ENCODE measurements around the gene VPS26C. TPM values are rescaled to one million over a fixed set of nuclear protein-coding genes. Genes with fewer than 3 reads are reported as not detected.
A peak's percentile ranks its signal among the peaks of the same experiment; 100 is the strongest.

Gene VPS26C
- total and polyA plus RNA-seq, 10 of the 15 experiments (the other 5 are each of a cell fraction or from before 2014, with no cell fraction given): 32.5 to 65.1 (median 48.0) TPM

GRCh38 chr21:37267269-37268185, at the start of gene VPS26C (continued):
- TF ChIP-seq ESRRA (IDR thresholded peaks at IDR 0.05; ENCODE audit: low read length): peak; percentile 80; the same call in 1 of the 2 replicates
- peak; percentile 58; the same call in 1 of the 2 replicates for TF ChIP-seq ASH2L (IDR thresholded peaks at IDR 0.05; ENCODE audit: borderline replicate concordance, low read depth)
- TF ChIP-seq CREM (IDR thresholded peaks at IDR 0.05; ENCODE audit: low read depth): peak; percentile 78
- TF ChIP-seq NFYB (IDR thresholded peaks at IDR 0.05; ENCODE audit: insufficient read depth, low read depth, low read length): peak; percentile 61; the same call in 1 of the 2 replicates
- TF ChIP-seq STAT1 (conservative IDR thresholded peaks at IDR 0.05): 0 out of 2 replicates have a peak, but pooled peaks have one; percentile 21
- TF ChIP-seq HCFC1 (IDR thresholded peaks at IDR 0.05; ENCODE audit: low read length): peak; percentile 61
- TF ChIP-seq, protein P1, sequence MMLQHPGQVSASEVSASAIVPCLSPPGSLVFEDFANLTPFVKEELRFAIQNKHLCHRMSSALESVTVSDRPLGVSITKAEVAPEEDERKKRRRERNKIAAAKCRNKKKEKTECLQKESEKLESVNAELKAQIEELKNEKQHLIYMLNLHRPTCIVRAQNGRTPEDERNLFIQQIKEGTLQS (IDR thresholded peaks at IDR 0.05; ENCODE audit: borderline replicate concordance, extremely low read depth, low read depth, low read length): peak; percentile 69; the same call in 1 of the 2 replicates
- no peak for TF ChIP-seq MYB (IDR thresholded peaks at IDR 0.05; ENCODE audit: borderline replicate concordance, low read depth, low read length)
- TF ChIP-seq WRNIP1 (IDR thresholded peaks at IDR 0.05; ENCODE audit: borderline replicate concordance, low read depth, low read length): no peak
- TF ChIP-seq ZZZ3 (IDR thresholded peaks at IDR 0.05; ENCODE audit: control insufficient read depth, insufficient read length, low read depth): no peak
- TF ChIP-seq USF2 (IDR thresholded peaks at IDR 0.05; ENCODE audit: borderline replicate concordance, low read depth, low read length): peak; percentile 87
- TF ChIP-seq, protein P2, sequence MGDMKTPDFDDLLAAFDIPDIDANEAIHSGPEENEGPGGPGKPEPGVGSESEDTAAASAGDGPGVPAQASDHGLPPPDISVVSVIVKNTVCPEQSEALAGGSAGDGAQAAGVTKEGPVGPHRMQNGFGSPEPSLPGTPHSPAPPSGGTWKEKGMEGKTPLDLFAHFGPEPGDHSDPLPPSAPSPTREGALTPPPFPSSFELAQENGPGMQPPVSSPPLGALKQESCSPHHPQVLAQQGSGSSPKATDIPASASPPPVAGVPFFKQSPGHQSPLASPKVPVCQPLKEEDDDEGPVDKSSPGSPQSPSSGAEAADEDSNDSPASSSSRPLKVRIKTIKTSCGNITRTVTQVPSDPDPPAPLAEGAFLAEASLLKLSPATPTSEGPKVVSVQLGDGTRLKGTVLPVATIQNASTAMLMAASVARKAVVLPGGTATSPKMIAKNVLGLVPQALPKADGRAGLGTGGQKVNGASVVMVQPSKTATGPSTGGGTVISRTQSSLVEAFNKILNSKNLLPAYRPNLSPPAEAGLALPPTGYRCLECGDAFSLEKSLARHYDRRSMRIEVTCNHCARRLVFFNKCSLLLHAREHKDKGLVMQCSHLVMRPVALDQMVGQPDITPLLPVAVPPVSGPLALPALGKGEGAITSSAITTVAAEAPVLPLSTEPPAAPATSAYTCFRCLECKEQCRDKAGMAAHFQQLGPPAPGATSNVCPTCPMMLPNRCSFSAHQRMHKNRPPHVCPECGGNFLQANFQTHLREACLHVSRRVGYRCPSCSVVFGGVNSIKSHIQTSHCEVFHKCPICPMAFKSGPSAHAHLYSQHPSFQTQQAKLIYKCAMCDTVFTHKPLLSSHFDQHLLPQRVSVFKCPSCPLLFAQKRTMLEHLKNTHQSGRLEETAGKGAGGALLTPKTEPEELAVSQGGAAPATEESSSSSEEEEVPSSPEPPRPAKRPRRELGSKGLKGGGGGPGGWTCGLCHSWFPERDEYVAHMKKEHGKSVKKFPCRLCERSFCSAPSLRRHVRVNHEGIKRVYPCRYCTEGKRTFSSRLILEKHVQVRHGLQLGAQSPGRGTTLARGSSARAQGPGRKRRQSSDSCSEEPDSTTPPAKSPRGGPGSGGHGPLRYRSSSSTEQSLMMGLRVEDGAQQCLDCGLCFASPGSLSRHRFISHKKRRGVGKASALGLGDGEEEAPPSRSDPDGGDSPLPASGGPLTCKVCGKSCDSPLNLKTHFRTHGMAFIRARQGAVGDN (IDR thresholded peaks at IDR 0.05): peak; percentile 90
- TF ChIP-seq PML (IDR thresholded peaks at IDR 0.05; ENCODE audit: low read length): peak; percentile 91; the same call in 1 of the 2 replicates
- 0 out of 2 replicates have a peak, but pooled peaks have one; percentile 40 for TF ChIP-seq EED (IDR thresholded peaks at IDR 0.05; ENCODE audit: low read depth)
- no peak for TF ChIP-seq JUNB (IDR thresholded peaks at IDR 0.05)
- peak; percentile 92; the same call in 1 of the 2 replicates for TF ChIP-seq ZNF207 (IDR thresholded peaks at IDR 0.05; ENCODE audit: borderline replicate concordance)
- TF ChIP-seq, protein P3, sequence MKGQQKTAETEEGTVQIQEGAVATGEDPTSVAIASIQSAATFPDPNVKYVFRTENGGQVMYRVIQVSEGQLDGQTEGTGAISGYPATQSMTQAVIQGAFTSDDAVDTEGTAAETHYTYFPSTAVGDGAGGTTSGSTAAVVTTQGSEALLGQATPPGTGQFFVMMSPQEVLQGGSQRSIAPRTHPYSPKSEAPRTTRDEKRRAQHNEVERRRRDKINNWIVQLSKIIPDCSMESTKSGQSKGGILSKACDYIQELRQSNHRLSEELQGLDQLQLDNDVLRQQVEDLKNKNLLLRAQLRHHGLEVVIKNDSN (IDR thresholded peaks at IDR 0.05; ENCODE audit: borderline replicate concordance, extremely low read length, insufficient read depth, low read depth, low read length): peak; percentile 95
- TF ChIP-seq NRF1 (conservative IDR thresholded peaks at IDR 0.05; ENCODE audit: low read depth, low read length): peak; percentile 82
- TF ChIP-seq, protein P4, sequence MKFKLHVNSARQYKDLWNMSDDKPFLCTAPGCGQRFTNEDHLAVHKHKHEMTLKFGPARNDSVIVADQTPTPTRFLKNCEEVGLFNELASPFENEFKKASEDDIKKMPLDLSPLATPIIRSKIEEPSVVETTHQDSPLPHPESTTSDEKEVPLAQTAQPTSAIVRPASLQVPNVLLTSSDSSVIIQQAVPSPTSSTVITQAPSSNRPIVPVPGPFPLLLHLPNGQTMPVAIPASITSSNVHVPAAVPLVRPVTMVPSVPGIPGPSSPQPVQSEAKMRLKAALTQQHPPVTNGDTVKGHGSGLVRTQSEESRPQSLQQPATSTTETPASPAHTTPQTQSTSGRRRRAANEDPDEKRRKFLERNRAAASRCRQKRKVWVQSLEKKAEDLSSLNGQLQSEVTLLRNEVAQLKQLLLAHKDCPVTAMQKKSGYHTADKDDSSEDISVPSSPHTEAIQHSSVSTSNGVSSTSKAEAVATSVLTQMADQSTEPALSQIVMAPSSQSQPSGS (IDR thresholded peaks at IDR 0.05; ENCODE audit: low read length): no peak
- no peak for TF ChIP-seq KDM1A (IDR thresholded peaks at IDR 0.05; ENCODE audit: borderline replicate concordance)
- peak; percentile 11 for TF ChIP-seq MYC (IDR thresholded peaks at IDR 0.05; ENCODE audit: insufficient read depth, insufficient read length, insufficient replicate concordance, low read length, severe bottlenecking)
- no peak for TF ChIP-seq HDAC2 (IDR thresholded peaks at IDR 0.05)
